UCSD-AML1 (cell line): Measurements from ENCODE around the gene TMEM255B.
"Not testable (repeated sequence)": the region's sequence is repeated elsewhere in the genome, so short reads cannot be mapped to it uniquely, and the experiment has no call there.

Experiments used
- DNase-seq: peaks from one replicate; lab custom pipeline; 2025; ENCODE audit not compliant: unreplicated experiment; lab: John Stamatoyannopoulos, UW

The TMEM255B gene

GRCh38 chr13:113734099-113734825, 24.8 kb upstream of the TMEM255B start:
- no peak for DNase-seq

DNA sequence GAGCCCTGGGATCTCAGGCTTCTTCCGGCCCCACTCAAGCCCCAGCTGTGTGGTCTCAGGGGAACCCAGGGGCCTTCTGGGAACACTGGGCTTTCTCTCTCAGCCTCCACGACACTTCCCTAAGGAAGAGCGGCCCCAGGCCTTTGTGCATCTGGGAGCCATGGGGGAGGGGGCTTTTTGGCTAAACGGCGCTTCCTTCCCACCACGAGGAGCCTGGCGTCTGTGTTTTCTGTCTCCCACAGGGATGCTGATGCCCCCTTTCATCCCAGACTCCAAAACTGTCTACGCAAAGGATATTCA, 24.2 kb upstream of the TMEM255B start:
- no peak for DNase-seq

DNA sequence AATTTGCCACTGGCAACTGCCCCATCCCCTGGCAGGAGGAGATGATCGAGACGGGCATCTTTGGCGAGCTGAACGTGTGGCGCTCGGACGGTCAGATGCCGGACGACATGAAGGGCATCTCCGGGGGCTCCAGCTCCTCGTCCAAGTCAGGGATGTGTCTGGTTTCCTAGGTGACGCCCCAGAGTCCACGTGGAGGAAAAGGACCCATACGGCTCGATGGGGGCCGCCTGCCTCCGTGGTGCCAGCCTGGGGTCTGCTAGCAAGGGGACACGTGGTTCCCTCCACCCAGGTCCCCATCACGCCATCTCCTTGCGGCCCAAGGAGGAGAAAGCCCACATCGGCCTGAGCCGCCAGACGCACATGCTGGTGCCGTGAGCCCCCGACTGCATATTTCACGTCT, 23.8 kb upstream of the TMEM255B start:
- DNase-seq: no peak

GRCh38 chr13:113735750-113736149, 23.3 kb upstream of the TMEM255B start:
- DNase-seq: no peak

DNA sequence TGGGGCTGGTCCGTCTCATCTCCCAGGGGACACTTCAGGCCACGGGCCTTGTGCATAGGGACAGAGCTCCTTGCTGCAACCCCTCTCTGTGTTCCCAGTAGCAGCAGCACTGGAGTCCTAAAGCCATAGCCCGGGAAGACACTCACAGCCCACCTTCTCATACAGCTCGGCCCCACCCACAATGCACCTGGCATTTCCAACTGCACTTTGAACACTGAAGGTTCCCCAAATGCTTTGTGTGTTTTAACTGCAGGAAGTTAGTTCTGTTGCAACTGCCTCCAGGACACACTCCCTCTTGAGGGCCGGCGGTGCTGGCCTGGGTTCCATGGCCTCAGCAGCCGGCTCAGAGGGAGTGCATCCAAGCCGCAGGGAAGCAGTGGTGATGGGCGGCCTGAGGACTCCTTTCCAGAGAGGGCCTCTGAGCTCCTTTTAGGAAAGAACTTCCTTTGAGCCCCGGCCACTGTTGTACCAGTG, 22.7 kb upstream of the TMEM255B start:
- no peak for DNase-seq

GRCh38 chr13:113737803-113738202, 21.2 kb upstream of the TMEM255B start:
- DNase-seq: no peak

- DNase-seq: no peak
Observed at GRCh38 chr13:113739527-113740285, 19.3 kb upstream of the TMEM255B start.

DNA sequence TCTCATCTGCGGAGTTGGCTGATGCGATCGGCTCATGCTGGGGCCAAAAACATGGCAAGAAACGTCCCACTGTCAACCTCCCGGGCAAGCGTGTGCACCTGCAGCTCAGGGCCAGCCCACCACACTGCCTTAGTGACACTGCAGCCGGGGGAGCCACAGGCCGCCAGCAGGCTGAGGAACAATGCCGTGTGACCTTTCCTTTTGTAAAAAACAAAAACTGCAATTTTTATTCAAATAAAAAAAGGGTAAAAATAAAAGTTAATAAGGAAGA, 18.8 kb upstream of the TMEM255B start:
- DNase-seq: no peak

DNA sequence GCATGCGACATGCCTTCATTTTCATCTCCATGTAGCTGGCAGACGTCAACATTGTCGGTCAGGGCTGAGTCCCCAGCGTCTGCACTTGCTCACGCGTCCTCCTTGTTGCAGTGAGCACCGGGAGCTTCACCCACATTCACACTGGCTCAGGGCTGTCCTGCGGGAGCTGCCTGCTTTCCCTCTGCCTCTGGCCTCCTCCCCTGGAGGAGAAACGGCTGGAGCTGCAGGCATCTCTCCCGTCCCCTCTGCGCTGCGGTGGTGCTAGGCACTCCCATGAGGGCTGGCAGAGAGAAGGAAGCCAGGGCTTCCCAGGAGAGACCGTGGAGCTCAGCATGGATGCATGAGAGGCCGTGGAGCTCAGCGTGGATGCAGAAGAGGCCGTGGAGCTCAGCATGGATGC, 18.4 kb upstream of the TMEM255B start:
- no peak for DNase-seq

DNA sequence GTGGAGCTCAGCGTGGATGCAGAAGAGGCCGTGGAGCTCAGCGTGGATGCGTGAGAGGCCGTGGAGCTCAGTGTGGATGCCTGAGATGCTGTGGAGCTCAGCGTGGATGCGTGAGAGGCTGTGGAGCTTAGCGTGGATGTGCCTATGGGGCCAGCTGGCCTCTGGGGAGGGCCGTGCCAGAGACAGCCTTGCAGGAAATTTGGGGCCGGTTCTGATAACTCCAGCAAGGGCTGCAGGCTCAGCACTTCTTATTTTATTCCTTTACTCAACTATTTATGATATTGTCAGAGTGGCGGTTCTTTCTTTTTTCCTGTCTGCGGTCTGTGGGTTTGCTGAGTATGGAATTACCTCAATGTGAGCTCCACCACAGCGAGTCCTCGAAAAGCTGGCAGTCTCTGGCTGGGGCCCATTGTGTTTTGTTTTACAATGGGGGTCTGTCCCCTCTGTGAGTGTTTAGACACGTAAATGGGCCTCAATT, 17.8 kb upstream of the TMEM255B start:
- peak; percentile 32 for DNase-seq

GRCh38 chr13:113742000-113742441, 17.0 kb upstream of the TMEM255B start:
- DNase-seq: peak; percentile 43

- DNase-seq: no peak
Observed at GRCh38 chr13:113742445-113743120, 16.4 kb upstream of the TMEM255B start.

GRCh38 chr13:113743366-113744195, 15.4 kb upstream of the TMEM255B start:
- DNase-seq: no peak

DNA sequence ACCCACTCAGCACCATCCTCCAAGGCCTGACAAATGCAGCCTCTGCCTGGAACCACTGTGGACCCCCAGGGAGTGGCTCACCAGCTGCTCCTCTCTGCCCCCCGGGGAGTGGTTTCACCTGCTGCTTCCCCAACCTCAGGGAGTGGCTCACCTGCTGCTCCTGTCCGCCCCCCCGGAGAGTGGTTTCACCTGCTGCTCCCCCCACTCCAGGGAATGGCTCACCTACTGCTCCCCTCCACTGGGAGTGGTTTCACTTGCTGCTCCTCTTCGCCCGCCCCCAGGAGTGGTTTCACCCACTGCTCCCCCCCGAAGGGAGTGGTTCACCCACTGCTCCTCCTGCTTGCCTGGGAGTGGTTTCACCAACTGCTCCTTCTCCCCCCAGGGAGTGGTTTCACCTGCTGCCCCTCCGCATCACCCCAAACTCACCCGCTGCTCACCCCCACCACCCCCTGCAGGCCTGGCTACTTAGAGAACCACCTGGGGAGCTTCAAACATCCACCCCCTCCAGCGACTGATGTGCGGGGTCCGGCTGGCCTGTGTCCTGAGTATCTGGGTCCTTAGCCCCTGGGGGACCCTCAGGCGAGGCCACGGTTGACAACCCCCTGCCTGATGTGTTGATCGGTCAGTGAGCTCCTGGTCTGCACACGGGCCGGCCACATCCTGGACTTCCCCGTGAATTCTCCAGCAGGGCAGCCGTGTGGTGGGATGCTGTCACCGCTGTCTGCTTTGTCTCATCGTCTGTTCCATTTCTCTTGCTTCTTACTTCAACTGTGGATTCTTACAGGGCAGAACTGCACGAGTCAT, 14.6 kb upstream of the TMEM255B start:
- no peak for DNase-seq

DNA sequence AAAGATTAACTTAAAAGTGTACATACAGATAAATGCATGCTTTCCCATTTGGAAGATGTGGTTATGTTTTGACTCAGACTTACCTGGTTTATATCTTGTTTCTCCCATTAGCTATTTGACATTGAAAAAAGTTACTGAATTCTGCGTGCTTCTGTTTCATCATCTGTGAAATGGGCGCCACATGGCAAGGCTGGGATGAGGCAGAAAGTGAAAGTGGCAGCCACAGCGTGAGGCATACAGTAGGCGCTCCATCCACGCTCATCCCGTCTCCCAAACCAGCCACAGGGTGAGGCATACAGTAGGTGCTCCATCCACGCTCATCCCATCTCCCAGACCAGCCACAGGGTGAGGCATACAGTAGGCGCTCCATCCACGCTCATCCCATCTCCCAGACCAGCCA, 14.0 kb upstream of the TMEM255B start:
- DNase-seq: no peak

- not testable (repeated sequence) for DNase-seq
Observed at GRCh38 chr13:113745500-113746142, 13.4 kb upstream of the TMEM255B start.

DNA sequence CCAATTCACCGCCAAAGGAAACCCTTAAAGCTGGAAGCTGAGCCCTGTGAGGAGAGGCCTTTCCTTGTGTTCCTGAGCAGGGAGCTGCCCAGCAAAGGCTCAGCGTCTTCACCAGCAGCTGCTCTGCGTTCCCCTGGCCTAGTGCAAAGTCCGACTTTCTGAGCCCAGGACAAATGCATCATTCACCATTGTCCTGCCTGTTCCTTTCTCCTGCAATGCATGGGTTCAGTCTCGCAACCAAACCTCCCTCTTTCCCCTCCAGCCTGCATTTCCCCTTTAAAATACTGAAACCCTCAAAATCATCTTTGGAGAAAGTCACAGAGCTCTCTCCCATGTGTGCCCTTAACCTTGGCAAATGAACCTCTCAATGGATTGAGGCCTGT, 12.9 kb upstream of the TMEM255B start:
- DNase-seq: no peak

GRCh38 chr13:113746671-113747070, 12.4 kb upstream of the TMEM255B start:
- no peak for DNase-seq

DNA sequence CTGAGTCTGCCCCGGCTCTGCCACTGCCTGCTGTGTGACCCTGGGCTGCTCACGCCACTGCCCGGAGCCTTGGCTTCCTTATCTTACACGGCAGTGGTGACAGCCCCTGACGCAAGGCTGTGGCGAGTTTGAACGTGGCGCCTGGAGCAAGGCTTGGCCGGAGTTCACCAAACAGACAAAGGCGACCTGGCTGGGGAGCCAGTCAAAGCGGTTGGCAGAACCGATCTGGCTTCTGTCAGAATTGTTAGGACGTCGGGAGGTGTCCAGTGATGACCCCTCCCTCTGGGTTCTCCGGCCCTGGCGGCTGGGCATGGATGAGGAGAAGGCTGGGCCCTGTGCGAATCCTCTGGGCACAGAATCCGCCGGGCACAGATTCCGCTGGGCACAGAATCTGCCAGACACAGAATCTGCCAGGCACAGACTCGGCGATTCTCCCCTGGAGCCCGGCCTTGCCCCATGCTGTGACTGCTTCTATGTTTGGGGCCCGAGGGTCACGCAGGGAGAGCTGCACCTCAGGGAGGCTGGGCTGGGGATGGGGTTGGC, 11.7 kb upstream of the TMEM255B start:
- DNase-seq: no peak
